Measurements from ENCODE around the gene KLHL33. TPM values are rescaled to one million over a fixed set of nuclear protein-coding genes. Genes with fewer than 3 reads are reported as not detected.
"Not testable (repeated sequence)": the region's sequence is repeated elsewhere in the genome, so short reads cannot be mapped to it uniquely, and the experiment has no call there.

The KLHL33 gene
- total and polyA plus RNA-seq, 8 donors, result under 0.01 to 4.3 (median 0.06) TPM; not detected in 3

GRCh38 chr14:20455355-20456300 is 19.7 kb upstream of the KLHL33 start:
- WGBS, 5 donors, result 0 to 1% (median 1%) methylated on average over 39 of the region's 39 CpGs
- no peaks in the 10 kb centered on the region for H3K27me3 ChIP-seq
- peaks cover 38 to 64% (median 56%) of the 10 kb centered on the region in 4 donors for H3K36me3 ChIP-seq
- peak overlapping the region; percentile 90 to 96 (median 95) for H3K27ac ChIP-seq
- H3K4me1 ChIP-seq, result peaks cover 37 to 70% (median 63%) of the 10 kb centered on the region in 4 donors
- intact Hi-C loops (cut with DNase I; ENCODE audit: low total_unique reads), result no loop called here
- TF ChIP-seq EP300 (IDR thresholded peaks at IDR 0.05), result no peak
- H3K9me3 ChIP-seq, result no peaks in the 10 kb centered on the region
- peak in 1 of 2 donors; percentile 27 for DNase-seq
- H3K4me3 ChIP-seq, result peak overlapping the region; percentile 68 to 83 (median 74)

DNA sequence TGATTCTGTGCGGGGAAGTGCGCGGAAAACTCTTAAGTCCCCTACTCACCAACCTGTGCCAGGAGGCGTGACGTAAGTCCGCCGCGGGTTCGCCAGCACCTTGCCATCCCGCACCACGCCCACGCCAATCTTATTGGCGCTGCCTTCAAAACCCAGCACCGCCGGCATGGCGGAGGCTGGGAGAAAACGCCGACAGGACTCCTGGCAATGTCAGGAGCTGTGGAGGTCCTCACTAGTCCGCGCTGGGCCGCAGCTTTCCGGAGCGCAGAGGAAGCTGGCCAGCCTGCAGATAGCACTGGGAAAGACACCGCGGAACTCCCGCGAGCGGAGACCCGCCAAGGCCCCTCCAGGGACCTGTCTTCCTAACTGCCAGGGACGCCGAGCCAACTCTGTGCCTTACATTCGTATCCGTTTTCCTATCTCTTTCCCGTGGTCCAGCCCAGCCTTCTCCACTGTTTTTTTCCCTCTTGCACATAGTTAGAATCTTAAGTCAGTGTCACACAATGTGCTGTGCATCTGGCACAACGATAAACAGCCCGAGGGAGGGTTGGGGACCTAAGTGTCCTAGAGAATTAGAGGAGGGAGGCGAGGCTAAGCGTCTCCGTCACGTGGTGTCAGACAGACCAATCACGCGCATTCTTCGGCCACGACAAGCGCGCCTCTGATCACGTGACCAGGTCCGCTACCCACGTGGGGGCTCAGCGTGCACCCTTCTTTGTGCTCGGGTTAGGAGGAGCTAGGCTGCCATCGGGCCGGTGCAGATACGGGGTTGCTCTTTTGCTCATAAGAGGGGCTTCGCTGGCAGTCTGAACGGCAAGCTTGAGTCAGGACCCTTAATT is 18.8 kb upstream of the KLHL33 start, which contains the start of the genes APEX1 and OSGEP:
Gene APEX1, plus strand, starts transcription at position 711 of the 839 bp plus-strand sequence. CDS start 420 bp downstream, outside the sequence.
Gene OSGEP, minus strand, starts transcription at position 297 of the 839 bp plus-strand sequence. Its CDS starts 129 bp downstream, at position 168.
- 0% methylated on average over 50 to 56 of the region's 56 CpGs for WGBS, 5 donors
- peak within 1 kb of the TSS; percentile 90 to 96 (median 95) for H3K27ac ChIP-seq
- no peaks in the 10 kb centered on the region for H3K27me3 ChIP-seq
- intact Hi-C loops (cut with DNase I; ENCODE audit: low total_unique reads), result no loop called here
- peak within 1 kb of the TSS; percentile 68 to 83 (median 74) for H3K4me3 ChIP-seq
- peaks cover 47 to 67% (median 62%) of the 10 kb centered on the region in 4 donors for H3K36me3 ChIP-seq
- H3K9me3 ChIP-seq, result no peaks in the 10 kb centered on the region
- DNase-seq, result peak; percentile 98 to 100
- H3K4me1 ChIP-seq, result peaks cover 28 to 61% (median 54%) of the 10 kb centered on the region in 4 donors
- TF ChIP-seq, protein P1, sequence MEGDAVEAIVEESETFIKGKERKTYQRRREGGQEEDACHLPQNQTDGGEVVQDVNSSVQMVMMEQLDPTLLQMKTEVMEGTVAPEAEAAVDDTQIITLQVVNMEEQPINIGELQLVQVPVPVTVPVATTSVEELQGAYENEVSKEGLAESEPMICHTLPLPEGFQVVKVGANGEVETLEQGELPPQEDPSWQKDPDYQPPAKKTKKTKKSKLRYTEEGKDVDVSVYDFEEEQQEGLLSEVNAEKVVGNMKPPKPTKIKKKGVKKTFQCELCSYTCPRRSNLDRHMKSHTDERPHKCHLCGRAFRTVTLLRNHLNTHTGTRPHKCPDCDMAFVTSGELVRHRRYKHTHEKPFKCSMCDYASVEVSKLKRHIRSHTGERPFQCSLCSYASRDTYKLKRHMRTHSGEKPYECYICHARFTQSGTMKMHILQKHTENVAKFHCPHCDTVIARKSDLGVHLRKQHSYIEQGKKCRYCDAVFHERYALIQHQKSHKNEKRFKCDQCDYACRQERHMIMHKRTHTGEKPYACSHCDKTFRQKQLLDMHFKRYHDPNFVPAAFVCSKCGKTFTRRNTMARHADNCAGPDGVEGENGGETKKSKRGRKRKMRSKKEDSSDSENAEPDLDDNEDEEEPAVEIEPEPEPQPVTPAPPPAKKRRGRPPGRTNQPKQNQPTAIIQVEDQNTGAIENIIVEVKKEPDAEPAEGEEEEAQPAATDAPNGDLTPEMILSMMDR (IDR thresholded peaks at IDR 0.05), result no peak
- peak in 2 of 4 donors; percentile 3 to 60 for TF ChIP-seq POLR2A (IDR thresholded peaks at IDR 0.05)
- TF ChIP-seq EP300 (IDR thresholded peaks at IDR 0.05), result peak; percentile 13
- peak; percentile 89 to 96 (median 92) for TF ChIP-seq POLR2AphosphoS5 (IDR thresholded peaks at IDR 0.05)

- DNase-seq; H3K27me3 ChIP-seq; intact Hi-C loops (cut with DNase I; ENCODE audit: low total_unique reads); H3K4me3 ChIP-seq; H3K9me3 ChIP-seq: not testable (repeated sequence)
- WGBS, 5 donors, result 87 to 91% (median 90%) methylated on average over 8 of the region's 8 CpGs
- Histone ChIP-seq H3K36me3 (peaks cover 51 to 67% (median 63%) of the 10 kb centered on the region in 4 donors), H3K27ac (peak overlapping the region in 1 of 5 donors; percentile 96), H3K4me1 (peaks cover 28 to 42% (median 36%) of the 10 kb centered on the region in 4 donors)
These were observed 16.9 kb upstream of the KLHL33 start for GRCh38 chr14:20452831-20453230.

- no peak for DNase-seq
- H3K36me3 ChIP-seq, result peaks cover 48 to 79% (median 70%) of the 10 kb centered on the region in 4 donors
- H3K9me3 ChIP-seq, result no peaks in the 10 kb centered on the region
- intact Hi-C loops (cut with DNase I; ENCODE audit: low total_unique reads), result no loop called here
- WGBS, 5 donors, result 93 to 98% (median 96%) methylated on average over 5 of the region's 5 CpGs
- no peaks in the 10 kb centered on the region for H3K4me1 ChIP-seq
- TF ChIP-seq, protein P1 (IDR thresholded peaks at IDR 0.05), result no peak
- no peak for TF ChIP-seq POLR2AphosphoS5 (IDR thresholded peaks at IDR 0.05)
- no peak for TF ChIP-seq EP300 (IDR thresholded peaks at IDR 0.05)
- no peak for TF ChIP-seq POLR2A (IDR thresholded peaks at IDR 0.05)
- H3K4me3 ChIP-seq, result no peak overlapping the region
- H3K27ac ChIP-seq, result no peak overlapping the region
- H3K27me3 ChIP-seq, result no peaks in the 10 kb centered on the region
These were observed 10.9 kb upstream of the KLHL33 start for GRCh38 chr14:20446889-20447288.

GRCh38 chr14:20443650-20444049 is 7.7 kb upstream of the KLHL33 start:
- H3K4me3 ChIP-seq; H3K9me3 ChIP-seq; H3K27ac ChIP-seq; H3K27me3 ChIP-seq; H3K4me1 ChIP-seq; intact Hi-C loops (cut with DNase I; ENCODE audit: low total_unique reads); DNase-seq: not testable (repeated sequence)
- WGBS, 5 donors, result 59 to 84% (median 68%) methylated on average over 2 to 4 of the region's 4 CpGs
- peaks cover 26 to 46% (median 38%) of the 10 kb centered on the region in 4 donors for H3K36me3 ChIP-seq

All from stomach (tissue), 9 donors.